Ectodermal cell (in vitro differentiated cells): ENCODE results near the gene HOXB3.

Experiments
- H3K27ac ChIP-seq: 2 replicates; pipeline ENCODE4 v1.7.0; 2013; ENCODE audit warnings: mild to moderate bottlenecking, low read depth, low read length; ENCODE audit not compliant: insufficient read depth, poor library complexity, severe bottlenecking
- H3K27me3 ChIP-seq: 2 replicates; pipeline ENCODE4 v1.7.0; 2013; ENCODE audit warnings: mild to moderate bottlenecking, low read length; ENCODE audit not compliant: insufficient read depth, control insufficient read depth, poor library complexity, severe bottlenecking
- H3K36me3 ChIP-seq: one replicate; pipeline ENCODE4 v1.7.0; 2013; ENCODE audit warnings: low read length; ENCODE audit not compliant: control insufficient read depth, insufficient read depth
- H3K4me1 ChIP-seq: one replicate; pipeline ENCODE4 v1.7.0; 2013; ENCODE audit warnings: low read length; ENCODE audit not compliant: control insufficient read depth, insufficient read depth
- H3K4me3 ChIP-seq: 2 replicates; pipeline ENCODE4 v1.7.0; 2013; ENCODE audit warnings: low read depth, low read length, control low read depth; ENCODE audit not compliant: insufficient read depth
- H3K9me3 ChIP-seq: 2 replicates; pipeline ENCODE4 v1.7.0; 2013; ENCODE audit warnings: mild to moderate bottlenecking, low read length, moderate library complexity; ENCODE audit not compliant: control insufficient read depth
- WGBS, 2 experiments: methylation state at CpG; one replicate each; pipeline ENCODE4 v1.1.7; 2013; ENCODE audit warnings: missing lambda C conversion rate in 2 of 2; 5-methylcytosine and 5-hydroxymethylcytosine counted together

HOXB3 gene

DNA sequence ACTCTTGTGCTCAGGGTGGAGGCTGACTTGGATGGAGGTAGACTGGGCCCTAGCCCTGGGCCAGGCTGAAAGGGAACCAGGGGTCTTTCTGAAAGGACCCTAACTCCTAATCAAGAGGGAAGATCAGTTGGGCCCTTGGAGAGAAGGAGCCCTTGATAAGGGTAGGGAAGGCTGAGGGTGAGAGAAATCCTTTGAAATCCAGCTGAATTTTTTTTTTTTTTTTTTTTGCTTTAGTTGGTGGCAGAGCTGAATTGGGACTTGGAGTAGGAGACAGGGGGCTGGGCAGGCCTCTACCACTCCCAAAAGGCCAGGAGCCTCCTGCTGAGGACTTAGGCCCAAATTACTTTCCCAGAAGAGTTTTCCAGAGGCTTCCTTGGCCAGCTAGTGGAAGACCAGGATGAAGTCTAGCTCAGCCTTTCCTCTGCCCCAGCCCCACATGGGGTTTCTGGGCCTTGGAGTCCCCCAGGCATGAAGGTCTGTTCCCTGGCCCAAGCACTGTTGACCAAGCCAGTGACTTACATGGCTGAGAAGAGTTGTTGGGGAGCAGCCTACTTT lies 643 bp upstream of the HOXB3 start:
- Histone ChIP-seq H3K27ac (no peak overlapping the region), H3K4me1 (peaks cover 3% of the 10 kb centered on the region), H3K4me3 (no peak overlapping the region), H3K36me3 (no peaks in the 10 kb centered on the region), H3K9me3 (no peaks in the 10 kb centered on the region), H3K27me3 (peaks cover 100% of the 10 kb centered on the region)

DNA sequence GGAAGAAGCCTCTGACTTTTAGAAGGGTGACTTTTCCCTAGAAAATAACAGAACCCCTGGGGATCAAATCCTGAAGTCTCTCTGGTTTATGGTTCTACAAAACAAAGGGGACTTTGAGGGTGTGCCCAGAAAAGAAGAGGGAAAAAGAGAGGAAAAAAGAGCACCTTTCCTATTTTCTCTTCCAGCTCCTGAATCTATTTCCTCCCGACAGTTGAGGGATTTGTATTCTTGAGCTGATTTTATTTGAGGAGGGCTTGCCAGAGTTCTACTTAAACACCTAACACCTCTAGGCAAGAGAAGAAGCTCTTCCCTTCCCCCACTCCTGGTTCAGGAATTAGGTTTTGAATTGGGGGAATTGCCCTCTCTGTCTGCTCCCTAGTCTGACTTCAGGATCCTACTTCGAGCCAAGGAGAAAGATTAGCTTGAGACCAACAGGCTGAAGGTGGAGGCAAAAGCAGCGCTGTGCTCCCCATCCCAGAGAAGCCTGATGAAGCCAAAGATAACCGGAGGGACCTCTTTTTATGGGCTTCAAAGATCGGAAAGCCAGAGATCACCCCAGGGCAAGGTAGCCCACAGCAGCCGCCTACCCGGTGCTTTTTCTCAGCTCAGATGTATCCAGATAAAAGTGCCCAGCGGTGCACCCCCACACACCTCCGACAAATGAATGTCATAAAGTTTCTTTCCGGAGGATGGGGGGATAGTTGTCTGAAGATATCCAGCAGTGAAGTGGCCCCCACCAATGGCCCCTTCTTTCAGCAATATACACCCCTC lies 796 bp downstream of the HOXB3 start:
- 5 to 8% methylated on average over 9 to 10 of the region's 10 CpGs for WGBS, 2 experiments
- Histone ChIP-seq H3K4me1 (peaks cover 3% of the 10 kb centered on the region), H3K4me3 (no peak overlapping the region), H3K27ac (no peak overlapping the region), H3K27me3 (peaks cover 100% of the 10 kb centered on the region), H3K9me3 (no peaks in the 10 kb centered on the region), H3K36me3 (no peaks in the 10 kb centered on the region)

DNA sequence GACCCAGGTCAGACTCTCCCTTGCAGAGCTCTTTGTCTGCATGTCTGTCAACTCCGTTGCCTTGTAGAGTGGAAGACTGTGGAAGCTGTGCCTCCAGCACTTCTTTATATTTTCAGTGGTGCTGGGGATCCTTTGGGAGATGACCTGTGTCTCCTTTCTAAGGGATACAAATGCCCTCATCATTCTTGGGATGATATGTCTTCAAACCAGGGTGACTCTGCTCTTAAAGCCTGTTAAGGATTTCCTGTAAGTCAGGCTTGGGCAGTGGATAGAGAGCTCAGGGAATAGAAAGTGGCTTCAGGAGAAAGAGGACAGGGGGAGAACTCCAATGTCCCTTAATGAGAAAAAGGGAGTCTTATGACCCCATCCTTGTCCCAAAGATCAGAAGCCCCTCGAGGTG lies 1.5 kb downstream of the HOXB3 start:
- Histone ChIP-seq H3K4me1 (peaks cover 3% of the 10 kb centered on the region), H3K4me3 (no peak overlapping the region), H3K27me3 (peaks cover 100% of the 10 kb centered on the region), H3K9me3 (no peaks in the 10 kb centered on the region), H3K27ac (no peak overlapping the region), H3K36me3 (no peaks in the 10 kb centered on the region)
- WGBS, 2 experiments: 15 to 25% methylated on average over 1 to 2 of the region's 2 CpGs

DNA sequence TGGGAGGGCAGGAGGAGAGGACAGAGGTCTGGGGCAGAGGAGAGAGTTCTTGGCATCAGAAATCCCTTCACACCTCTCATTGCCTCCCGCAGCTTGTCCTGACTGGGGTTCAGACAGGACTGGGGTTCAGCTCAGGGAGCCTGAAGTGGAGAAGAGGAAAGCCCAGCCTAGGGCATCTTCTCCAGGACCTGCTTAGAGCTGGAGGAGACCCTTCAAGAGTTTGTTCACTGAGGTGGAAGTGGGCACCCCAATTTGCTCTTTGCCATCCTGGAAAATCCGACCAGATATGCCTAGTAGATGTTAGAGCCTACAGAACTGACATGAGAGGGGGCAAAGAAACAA lies 2.0 kb downstream of the HOXB3 start:
- Histone ChIP-seq H3K4me3 (no peak overlapping the region), H3K4me1 (no peaks in the 10 kb centered on the region), H3K27me3 (peaks cover 100% of the 10 kb centered on the region), H3K36me3 (no peaks in the 10 kb centered on the region), H3K27ac (no peak overlapping the region), H3K9me3 (no peaks in the 10 kb centered on the region)
- WGBS, 2 experiments: 33 to 40% methylated on average over 2 of the region's 2 CpGs

DNA sequence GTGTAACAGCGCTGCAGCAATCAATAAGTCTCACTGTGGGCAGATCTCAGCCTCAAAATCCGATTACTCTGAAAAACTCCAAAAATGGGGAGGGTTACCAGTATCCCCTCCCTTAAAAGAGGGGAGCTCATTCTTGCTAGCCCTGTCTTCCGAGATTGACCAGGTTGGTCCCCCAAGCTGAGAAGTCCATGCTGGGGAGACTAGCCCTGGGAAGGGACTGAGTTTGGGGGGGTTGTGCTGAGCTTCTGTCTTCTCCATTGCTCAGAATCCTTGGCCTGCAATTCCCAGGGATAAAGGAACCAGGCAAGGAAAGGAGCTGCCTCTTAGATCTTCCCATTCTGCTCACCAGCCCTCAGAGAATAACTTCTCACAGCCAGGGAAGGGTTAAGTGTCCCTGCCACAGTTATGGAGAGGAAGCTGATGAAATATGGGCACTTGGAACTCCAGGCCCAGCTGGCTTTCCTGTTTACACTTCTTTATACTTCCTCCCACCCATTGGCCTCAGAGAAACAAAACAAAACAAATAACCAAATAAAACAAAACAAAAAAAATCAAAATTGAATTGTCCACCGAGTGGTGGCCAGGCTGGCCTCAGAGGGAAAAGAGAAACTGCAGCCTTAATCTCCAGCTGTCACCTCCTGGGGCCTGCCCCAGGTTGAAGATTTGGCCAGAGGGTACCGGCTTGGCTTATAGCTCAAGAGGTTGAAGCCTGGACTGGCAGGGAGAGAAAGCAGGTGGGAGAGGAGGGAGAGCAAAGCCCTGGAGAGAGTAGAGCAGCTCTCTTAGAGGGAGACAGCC lies 2.6 kb downstream of the HOXB3 start:
- Histone ChIP-seq H3K27me3 (peaks cover 100% of the 10 kb centered on the region), H3K36me3 (no peaks in the 10 kb centered on the region), H3K4me1 (no peaks in the 10 kb centered on the region), H3K4me3 (no peak overlapping the region), H3K9me3 (no peaks in the 10 kb centered on the region), H3K27ac (no peak overlapping the region)
- 22% methylated on average over 4 to 5 of the region's 5 CpGs for WGBS, 2 experiments

DNA sequence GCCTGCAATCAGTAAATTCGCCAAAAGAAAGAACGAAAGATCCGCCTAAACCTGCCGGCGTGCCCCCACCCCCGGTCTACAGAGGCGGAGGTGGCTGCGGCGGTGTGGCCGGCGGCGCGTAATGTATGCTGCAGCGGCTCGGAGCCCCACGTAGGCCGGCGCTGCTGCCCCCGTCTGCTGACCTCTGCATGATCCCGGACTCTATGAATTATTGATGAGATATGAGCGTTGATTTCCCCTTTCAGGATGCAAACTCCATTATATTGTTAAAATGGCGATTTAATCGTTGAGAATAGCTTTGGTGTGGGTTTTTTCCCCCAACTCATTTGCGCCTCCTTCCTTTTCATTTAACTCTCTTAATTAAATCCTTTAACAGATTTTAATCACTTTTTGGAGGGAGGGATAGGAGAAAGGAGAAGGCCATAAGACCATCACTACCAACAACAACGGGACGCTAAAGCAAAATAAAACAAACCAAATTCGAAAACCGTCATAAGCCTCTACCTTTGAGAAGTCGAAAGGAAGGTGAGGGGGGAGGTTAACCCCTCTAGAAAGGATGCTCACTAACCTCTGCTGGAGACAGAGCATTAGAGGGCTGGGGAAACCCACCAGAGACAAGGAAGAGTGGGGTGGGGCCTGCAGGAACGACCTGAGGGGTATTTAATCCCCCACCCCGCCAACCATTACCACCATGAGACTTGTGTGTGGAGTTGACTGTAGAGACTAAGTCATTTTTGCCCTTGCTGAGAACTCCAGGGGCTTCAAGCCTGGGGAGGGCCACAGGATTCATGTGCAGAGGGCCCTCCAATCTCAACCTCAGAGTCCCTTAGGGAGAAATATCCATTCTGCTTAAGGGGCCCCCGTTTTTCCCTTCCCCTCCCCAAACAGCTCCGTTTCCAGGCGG lies 3.4 kb downstream of the HOXB3 start:
- WGBS, 2 experiments: 2 to 7% methylated on average over 23 to 30 of the region's 34 CpGs
- Histone ChIP-seq H3K4me1 (no peaks in the 10 kb centered on the region), H3K4me3 (no peak overlapping the region), H3K27ac (no peak overlapping the region), H3K27me3 (peaks cover 100% of the 10 kb centered on the region), H3K36me3 (no peaks in the 10 kb centered on the region), H3K9me3 (no peaks in the 10 kb centered on the region)

DNA sequence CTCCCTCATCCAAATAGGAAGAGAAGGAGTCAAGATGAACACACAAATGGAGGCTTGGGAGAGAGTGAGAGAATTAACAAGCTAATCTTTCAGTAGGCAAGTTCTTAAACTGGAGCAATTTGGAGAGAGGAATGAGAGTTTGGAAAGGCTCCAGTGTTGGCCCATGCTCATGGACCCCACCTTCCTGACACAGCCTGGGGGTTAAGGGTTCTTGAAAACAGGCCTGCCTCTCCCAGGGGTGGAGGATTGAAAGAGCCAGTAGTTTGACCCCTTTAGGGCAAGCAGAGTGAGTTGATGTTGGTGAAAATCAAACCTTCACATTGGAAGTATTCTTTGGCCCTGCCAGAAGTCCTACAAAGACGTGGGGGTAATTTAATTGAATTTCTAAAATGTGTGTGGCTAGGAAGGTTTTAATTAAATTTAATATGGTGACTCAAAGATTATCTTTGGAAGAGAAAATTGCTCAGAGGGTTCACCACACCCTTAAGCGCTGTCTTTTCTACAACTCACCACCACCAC lies 5.8 kb downstream of the HOXB3 start:
- H3K27me3 ChIP-seq: peaks cover 100% of the 10 kb centered on the region
- H3K9me3 ChIP-seq: no peaks in the 10 kb centered on the region
- H3K4me3 ChIP-seq: no peak overlapping the region
- H3K27ac ChIP-seq: no peak overlapping the region
- 20 to 22% methylated on average over 2 of the region's 2 CpGs for WGBS, 2 experiments
- H3K4me1 ChIP-seq: no peaks in the 10 kb centered on the region
- no peaks in the 10 kb centered on the region for H3K36me3 ChIP-seq

DNA sequence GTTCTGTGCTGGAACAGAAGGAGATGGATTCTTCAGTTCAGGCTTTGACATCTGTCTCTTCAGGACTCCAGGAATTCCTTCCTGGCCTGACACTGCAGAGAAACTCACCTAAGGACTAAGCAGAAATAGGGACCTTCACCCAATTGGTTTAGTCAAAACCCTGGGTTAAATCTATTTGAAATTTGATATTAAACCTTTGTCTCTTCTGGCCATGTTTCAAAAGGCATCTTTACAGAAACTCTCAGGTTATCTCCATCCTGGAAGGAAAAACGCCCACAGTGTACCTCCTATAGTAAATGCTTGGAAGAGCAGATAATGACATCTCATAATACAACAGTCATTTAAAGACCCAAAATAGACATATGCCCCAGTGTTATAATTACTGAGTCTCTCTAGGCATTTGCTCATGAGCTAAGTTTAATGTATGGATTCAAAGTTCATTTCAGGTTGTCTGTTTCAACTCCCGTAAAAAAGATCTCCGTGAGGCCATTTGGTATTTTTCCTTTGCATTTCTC lies 6.3 kb downstream of the HOXB3 start:
- no peaks in the 10 kb centered on the region for H3K9me3 ChIP-seq
- no peak overlapping the region for H3K4me3 ChIP-seq
- H3K27ac ChIP-seq: no peak overlapping the region
- H3K36me3 ChIP-seq: no peaks in the 10 kb centered on the region
- H3K4me1 ChIP-seq: no peaks in the 10 kb centered on the region
- 25 to 58% methylated on average over 2 to 3 of the region's 3 CpGs for WGBS, 2 experiments
- peaks cover 100% of the 10 kb centered on the region for H3K27me3 ChIP-seq

DNA sequence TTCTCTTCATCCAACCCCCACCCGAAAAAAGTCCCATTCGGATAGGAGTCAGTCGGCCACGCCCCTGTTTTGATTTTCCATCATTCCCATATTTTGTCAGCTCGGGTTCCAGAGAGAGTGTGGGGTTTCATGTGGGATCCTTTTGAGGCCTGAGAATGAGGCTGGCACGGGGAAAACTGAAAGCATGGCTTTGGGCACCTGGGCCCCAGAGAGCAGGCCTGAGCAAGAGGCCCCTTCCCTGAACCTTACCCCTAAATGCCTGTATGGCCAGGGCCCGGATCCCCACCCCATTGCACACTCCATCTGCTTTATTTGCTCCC lies 7.3 kb downstream of the HOXB3 start:
- Histone ChIP-seq H3K4me3 (no peak overlapping the region), H3K4me1 (no peaks in the 10 kb centered on the region), H3K27ac (no peak overlapping the region), H3K36me3 (no peaks in the 10 kb centered on the region), H3K9me3 (no peaks in the 10 kb centered on the region), H3K27me3 (peaks cover 100% of the 10 kb centered on the region)
- 20% methylated on average over 7 of the region's 7 CpGs for WGBS, 2 experiments
